Measurements from ENCODE around the gene HOXA5. TPM values are rescaled to one million over a fixed set of nuclear protein-coding genes. Genes with fewer than 3 reads are reported as not detected.

HOXA5 gene
- total RNA-seq, 2 experiments from 2014 or later = 3.4 to 7.4 TPM

DNA sequence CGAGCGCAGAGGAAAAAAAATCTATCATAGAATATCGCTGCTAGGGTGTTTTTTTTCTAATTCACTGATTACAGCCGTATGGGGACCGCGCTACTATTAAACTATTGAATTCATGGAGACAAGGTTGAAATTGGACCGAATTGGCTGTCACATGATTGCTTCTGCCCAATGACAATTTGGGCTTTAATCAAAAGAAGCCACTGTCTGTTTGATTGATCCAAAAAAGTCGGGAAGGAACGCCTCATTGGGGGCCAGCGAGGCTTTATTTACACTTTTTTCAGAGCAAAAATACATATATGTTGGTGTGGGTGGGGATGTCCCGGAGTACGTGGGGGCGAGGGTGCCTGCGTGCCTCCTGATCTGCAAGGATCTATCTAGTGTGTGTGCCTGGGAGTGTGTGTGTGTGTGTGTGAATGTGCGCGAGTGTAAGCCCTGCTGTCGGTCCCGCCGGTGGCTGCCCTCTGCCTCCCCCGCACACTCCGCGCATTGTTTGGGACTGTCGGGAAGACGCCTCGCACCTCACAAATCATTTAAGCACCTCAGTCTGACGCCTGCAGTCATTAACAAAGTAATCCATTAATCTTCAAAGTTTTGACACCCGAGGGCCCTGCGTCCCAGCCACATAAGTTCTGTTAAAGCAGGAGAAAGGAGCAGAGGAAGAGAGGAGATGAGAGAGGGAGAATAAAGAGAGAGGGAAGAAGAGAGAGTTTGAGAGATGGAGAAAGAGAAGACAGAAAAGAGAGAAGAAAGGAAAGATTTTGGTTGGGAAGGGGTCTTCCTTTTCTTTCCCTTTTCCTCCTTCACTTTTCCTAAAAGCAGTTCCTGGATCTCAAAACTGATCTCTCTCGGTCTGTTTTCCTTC lies 40.7 kb downstream of the HOXA5 start, which contains the start of gene HOXA2:
Gene HOXA2, minus strand, starts transcription at position 103 of the 862 bp plus-strand sequence. CDS start 183 bp downstream, outside the sequence.
- Histone ChIP-seq H3K79me2 (ENCODE audit: insufficient read depth, low read depth, low read length) (no peaks in the 10 kb centered on the region), H3K9me2 (ENCODE audit: insufficient read depth, low read length) (no peaks in the 10 kb centered on the region), H3K4me2 (ENCODE audit: low read length) (no peak within 1 kb of the TSS), H3K4me3 (ENCODE audit: low read depth, low read length, poor library complexity, severe bottlenecking) (no peak within 1 kb of the TSS), H4K20me1 (ENCODE audit: insufficient read depth, low read length) (no peaks in the 10 kb centered on the region), H2AFZ (ENCODE audit: low read length) (no peak within 1 kb of the TSS), H3K27ac (ENCODE audit: low read depth, low read length, poor library complexity, severe bottlenecking) (no peak within 1 kb of the TSS), H3K36me3 (ENCODE audit: insufficient read depth, low read length) (no peaks in the 10 kb centered on the region), H3K9me3 (ENCODE audit: low read length) (no peaks in the 10 kb centered on the region), H3K4me1 (ENCODE audit: insufficient read depth, low read length, poor library complexity, severe bottlenecking) (no peaks in the 10 kb centered on the region)
- TF ChIP-seq, protein P1, sequence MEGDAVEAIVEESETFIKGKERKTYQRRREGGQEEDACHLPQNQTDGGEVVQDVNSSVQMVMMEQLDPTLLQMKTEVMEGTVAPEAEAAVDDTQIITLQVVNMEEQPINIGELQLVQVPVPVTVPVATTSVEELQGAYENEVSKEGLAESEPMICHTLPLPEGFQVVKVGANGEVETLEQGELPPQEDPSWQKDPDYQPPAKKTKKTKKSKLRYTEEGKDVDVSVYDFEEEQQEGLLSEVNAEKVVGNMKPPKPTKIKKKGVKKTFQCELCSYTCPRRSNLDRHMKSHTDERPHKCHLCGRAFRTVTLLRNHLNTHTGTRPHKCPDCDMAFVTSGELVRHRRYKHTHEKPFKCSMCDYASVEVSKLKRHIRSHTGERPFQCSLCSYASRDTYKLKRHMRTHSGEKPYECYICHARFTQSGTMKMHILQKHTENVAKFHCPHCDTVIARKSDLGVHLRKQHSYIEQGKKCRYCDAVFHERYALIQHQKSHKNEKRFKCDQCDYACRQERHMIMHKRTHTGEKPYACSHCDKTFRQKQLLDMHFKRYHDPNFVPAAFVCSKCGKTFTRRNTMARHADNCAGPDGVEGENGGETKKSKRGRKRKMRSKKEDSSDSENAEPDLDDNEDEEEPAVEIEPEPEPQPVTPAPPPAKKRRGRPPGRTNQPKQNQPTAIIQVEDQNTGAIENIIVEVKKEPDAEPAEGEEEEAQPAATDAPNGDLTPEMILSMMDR (conservative IDR thresholded peaks at IDR 0.05; ENCODE audit: low read length) = no peak
- TF ChIP-seq EZH2phosphoT487 (IDR thresholded peaks at IDR 0.05; ENCODE audit: borderline replicate concordance, low read depth, low read length) = no peak
- ChIA-PET POLR2A (no interaction called here), CTCF (ENCODE audit: unreplicated experiment) (no interaction called here)
- no peak for DNase-seq (ENCODE audit: low spot score)
- BruUV-seq (replicated peaks) = no TSS peak
- intact Hi-C loops (cut with micrococcal nuclease; ENCODE audit: unreplicated experiment) = no loop called here

- Histone ChIP-seq H3K4me2 (ENCODE audit: low read length) (no peak overlapping the region), H3K4me1 (ENCODE audit: insufficient read depth, low read length, poor library complexity, severe bottlenecking) (peaks cover 7% of the 10 kb centered on the region), H2AFZ (ENCODE audit: low read length) (no peak overlapping the region), H3K79me2 (ENCODE audit: insufficient read depth, low read depth, low read length) (no peaks in the 10 kb centered on the region; the same call in 1 of the 2 replicates), H4K20me1 (ENCODE audit: insufficient read depth, low read length) (peaks cover 3% of the 10 kb centered on the region; the same call in 1 of the 2 replicates), H3K36me3 (ENCODE audit: insufficient read depth, low read length) (no peaks in the 10 kb centered on the region), H3K27ac (ENCODE audit: low read depth, low read length, poor library complexity, severe bottlenecking) (no peak overlapping the region), H3K4me3 (ENCODE audit: low read depth, low read length, poor library complexity, severe bottlenecking) (no peak overlapping the region), H3K9me3 (ENCODE audit: low read length) (no peaks in the 10 kb centered on the region), H3K9me2 (ENCODE audit: insufficient read depth, low read length) (no peaks in the 10 kb centered on the region)
- DNase-seq (ENCODE audit: low spot score) = no peak
- ChIA-PET POLR2A (no interaction called here), CTCF (ENCODE audit: unreplicated experiment) (no interaction called here)
- intact Hi-C loops (cut with micrococcal nuclease; ENCODE audit: unreplicated experiment) = no loop called here
- BruUV-seq (replicated peaks) = no TSS peak
- no peak for TF ChIP-seq EZH2phosphoT487 (IDR thresholded peaks at IDR 0.05; ENCODE audit: borderline replicate concordance, low read depth, low read length)
- TF ChIP-seq, protein P1 (conservative IDR thresholded peaks at IDR 0.05; ENCODE audit: low read length) = no peak
Observed at GRCh38 chr7:27101957-27102580, 41.4 kb downstream of the HOXA5 start.

Data from OCI-LY7 (cell line).